BE2C (cell line): ENCODE results near the gene CXCR5.

Source experiments
- DNase-seq: peaks from one replicate; pipeline ENCODE4 v3.0.0-alpha.2; 2020
- H3K27me3 ChIP-seq: fragments of 250-450 bp; sonication (Bioruptor Pico); 2 replicates; pipeline ENCODE4 v1.5.1; 2020; ENCODE audit warnings: mild to moderate bottlenecking
- H3K36me3 ChIP-seq: fragments of 250-450 bp; sonication (Bioruptor Pico); 2 replicates; pipeline ENCODE4 v1.5.1; 2020; ENCODE audit warnings: mild to moderate bottlenecking
- H3K4me1 ChIP-seq: fragments of 250-450 bp; sonication (Bioruptor Pico); 2 replicates; pipeline ENCODE4 v1.5.1; 2020
- H3K4me3 ChIP-seq: 2 replicates; pipeline ENCODE4 v1.5.1; 2011; ENCODE audit warnings: low read depth, low read length
- H3K9me3 ChIP-seq: fragments of 250-450 bp; sonication (Bioruptor Pico); 2 replicates; pipeline ENCODE4 v1.5.1; 2020
- TF ChIP-seq, protein P1 (sequence below): IDR thresholded peaks from 2 replicates; pipeline ENCODE4 v1.5.1; 2012; ENCODE audit warnings: mild to moderate bottlenecking, low read depth, low read length

The CXCR5 gene

DNA sequence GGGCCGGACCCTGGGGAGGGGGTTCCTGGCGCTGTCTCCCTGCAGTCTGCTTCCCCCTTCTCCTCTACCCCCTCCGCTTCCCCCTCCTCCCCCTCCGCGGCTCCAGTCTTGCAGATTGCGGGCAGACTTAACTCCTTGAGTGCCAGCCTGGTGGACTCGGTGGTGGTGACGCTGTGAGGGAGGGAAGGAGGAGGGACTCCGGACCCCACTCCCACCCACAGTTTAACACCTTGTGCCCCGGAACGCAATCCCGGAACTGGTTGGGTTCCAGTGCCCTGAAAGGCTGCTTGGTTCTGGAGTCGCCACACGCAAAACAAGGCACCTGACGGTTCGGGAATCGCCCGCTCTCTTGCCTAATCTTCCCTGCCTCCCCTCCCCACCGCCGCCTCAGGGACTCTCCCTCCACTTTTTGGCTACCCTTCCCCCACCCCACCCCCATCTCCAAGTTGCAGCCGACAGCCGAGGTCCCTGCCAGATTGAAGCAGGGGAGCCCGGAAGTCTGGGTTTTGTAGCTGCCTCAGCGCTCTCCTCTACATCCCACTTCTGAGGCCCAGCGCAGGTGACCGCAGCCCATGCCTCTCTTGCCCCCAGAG, 45.9 kb downstream of the CXCR5 start:
- TF ChIP-seq, protein P1, sequence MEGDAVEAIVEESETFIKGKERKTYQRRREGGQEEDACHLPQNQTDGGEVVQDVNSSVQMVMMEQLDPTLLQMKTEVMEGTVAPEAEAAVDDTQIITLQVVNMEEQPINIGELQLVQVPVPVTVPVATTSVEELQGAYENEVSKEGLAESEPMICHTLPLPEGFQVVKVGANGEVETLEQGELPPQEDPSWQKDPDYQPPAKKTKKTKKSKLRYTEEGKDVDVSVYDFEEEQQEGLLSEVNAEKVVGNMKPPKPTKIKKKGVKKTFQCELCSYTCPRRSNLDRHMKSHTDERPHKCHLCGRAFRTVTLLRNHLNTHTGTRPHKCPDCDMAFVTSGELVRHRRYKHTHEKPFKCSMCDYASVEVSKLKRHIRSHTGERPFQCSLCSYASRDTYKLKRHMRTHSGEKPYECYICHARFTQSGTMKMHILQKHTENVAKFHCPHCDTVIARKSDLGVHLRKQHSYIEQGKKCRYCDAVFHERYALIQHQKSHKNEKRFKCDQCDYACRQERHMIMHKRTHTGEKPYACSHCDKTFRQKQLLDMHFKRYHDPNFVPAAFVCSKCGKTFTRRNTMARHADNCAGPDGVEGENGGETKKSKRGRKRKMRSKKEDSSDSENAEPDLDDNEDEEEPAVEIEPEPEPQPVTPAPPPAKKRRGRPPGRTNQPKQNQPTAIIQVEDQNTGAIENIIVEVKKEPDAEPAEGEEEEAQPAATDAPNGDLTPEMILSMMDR, result no peak

DNA sequence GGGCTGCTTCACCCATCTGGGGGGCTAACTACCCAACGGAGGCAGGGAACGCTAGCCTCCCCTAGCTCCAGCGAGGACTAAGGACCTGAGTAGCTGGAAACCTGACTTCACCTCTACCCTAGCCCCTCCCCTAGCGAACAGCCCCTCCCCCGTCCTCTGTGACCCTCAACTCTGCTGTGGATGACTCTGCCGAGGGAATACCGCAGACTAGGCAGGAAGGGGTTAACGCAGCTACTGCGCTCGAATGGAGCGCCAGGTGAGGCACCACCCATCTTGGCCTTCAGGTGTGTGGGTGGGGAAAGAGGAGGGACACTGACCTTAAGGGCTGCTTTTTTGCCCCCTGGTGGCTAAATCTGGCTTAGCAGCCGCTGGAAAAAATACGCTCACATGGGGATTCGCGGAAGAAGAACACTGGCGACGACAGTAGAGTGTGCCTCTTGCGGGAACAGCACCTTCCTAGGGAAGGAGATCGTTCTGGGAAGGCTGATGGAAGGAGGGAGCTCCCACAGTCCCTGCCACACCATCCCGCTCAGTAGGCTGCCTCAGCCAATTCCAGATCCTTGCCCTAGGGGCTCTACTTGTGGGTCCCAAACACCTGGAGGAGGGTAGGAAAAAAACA, 46.5 kb downstream of the CXCR5 start:
- Histone ChIP-seq H3K9me3 (no peaks in the 10 kb centered on the region), H3K27me3 (no peaks in the 10 kb centered on the region), H3K4me1 (peaks cover 6% of the 10 kb centered on the region; the same call in 1 of the 2 replicates), H3K4me3 (peak overlapping the region; percentile 77), H3K36me3 (no peaks in the 10 kb centered on the region)
- TF ChIP-seq, protein P1, result peak; percentile 97
- peak; percentile 75 for DNase-seq

More for the DNA sequence above, 45.9 kb downstream of the CXCR5 start:
- Histone ChIP-seq H3K9me3 (no peaks in the 10 kb centered on the region), H3K4me3 (peak overlapping the region; percentile 77), H3K36me3 (no peaks in the 10 kb centered on the region), H3K27me3 (no peaks in the 10 kb centered on the region), H3K4me1 (peaks cover 6% of the 10 kb centered on the region; the same call in 1 of the 2 replicates)
- peak; percentile 89 for DNase-seq

DNA sequence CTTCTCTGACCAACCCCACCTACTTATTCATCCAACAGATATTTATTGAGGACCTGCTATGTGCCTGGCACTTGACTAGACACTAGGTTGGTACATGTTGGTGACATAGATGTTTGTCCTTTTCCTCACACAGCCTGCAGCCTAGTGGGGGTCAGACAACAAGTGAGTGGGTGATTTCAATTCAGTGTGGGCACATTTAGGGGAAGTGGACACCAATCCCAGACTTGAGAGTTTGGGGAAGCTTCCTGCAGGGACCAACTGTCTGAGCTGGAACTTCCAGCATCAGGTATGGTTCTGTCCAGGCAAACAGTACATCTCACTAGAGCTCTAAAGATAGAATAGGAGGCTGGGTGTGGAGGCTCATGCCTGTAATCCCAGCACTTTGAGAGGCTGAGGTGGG, 47.9 kb downstream of the CXCR5 start:
- no peaks in the 10 kb centered on the region for H3K9me3 ChIP-seq
- TF ChIP-seq, protein P1, result no peak
- no peaks in the 10 kb centered on the region for H3K36me3 ChIP-seq
- H3K4me1 ChIP-seq, result peaks cover 6% of the 10 kb centered on the region; the same call in 1 of the 2 replicates
- no peak for DNase-seq
- no peaks in the 10 kb centered on the region for H3K27me3 ChIP-seq
- H3K4me3 ChIP-seq, result no peak overlapping the region

DNA sequence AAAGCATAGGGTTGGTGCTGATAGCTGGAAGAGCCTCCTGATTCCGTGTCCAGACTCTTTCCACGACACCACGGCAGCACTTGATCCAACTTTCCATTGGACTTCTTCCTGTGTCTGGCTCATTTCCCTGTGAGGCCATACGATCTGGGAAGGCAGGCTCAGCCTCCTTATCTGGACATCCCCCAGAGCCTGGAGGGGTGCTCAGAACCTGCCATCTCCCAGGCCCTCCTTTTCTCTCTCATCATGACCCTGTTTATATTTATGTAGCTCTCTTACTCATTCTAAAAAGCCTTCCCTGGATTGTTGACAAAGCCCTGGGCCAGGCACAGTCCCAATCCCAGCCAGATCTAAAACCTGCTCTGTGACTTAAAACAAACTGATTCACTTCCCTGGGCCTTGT, 49.8 kb downstream of the CXCR5 start:
- no peaks in the 10 kb centered on the region for H3K4me1 ChIP-seq
- no peak for DNase-seq
- TF ChIP-seq, protein P1, result no peak
- no peaks in the 10 kb centered on the region for H3K9me3 ChIP-seq
- H3K36me3 ChIP-seq, result no peaks in the 10 kb centered on the region
- H3K4me3 ChIP-seq, result no peak overlapping the region
- no peaks in the 10 kb centered on the region for H3K27me3 ChIP-seq

DNA sequence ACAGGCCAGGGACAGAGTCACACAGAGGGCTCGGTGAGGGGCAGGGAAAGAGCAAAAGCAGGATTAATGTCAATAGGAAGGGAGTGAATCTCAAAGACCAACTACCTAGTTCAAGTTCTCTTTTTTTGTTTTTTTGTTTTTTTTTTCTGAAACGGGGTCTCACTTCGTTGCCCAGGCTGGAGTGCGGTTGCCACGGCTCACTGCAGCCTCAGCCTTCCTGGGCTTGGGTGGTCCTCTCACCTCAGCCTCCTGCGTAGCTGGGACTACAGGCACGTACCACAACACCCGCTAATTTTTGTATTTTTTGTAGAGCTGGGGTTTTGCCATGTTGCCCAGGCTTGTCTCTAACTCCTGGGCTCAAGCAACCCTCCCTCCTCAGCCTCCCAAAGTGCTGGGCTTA, 51.7 kb downstream of the CXCR5 start:
- TF ChIP-seq, protein P1, result no peak
- H3K9me3 ChIP-seq, result no peaks in the 10 kb centered on the region
- DNase-seq, result no peak
- peaks cover 7% of the 10 kb centered on the region for H3K4me1 ChIP-seq
- H3K27me3 ChIP-seq, result no peaks in the 10 kb centered on the region
- H3K4me3 ChIP-seq, result no peak overlapping the region
- H3K36me3 ChIP-seq, result no peaks in the 10 kb centered on the region
